HFFc6 (cell line): ENCODE measurements around the gene CAMKK2. TPM values are rescaled to one million over a fixed set of nuclear protein-coding genes. Genes with fewer than 3 reads are reported as not detected.

Experiments
- DNase-seq: peaks from one replicate; pipeline ENCODE4 v3.0.0-alpha.2; 2018
- H3K27ac Mint-ChIP-seq: 2 replicates; pipeline ENCODE4 v1.8.0; 2020; ENCODE audit warnings: mild to moderate bottlenecking, mixed read lengths
- H3K27me3 Mint-ChIP-seq: 2 replicates; pipeline ENCODE4 v1.8.0; 2021; ENCODE audit warnings: mild to moderate bottlenecking, moderate library complexity, mixed read lengths; ENCODE audit not compliant: insufficient read depth
- H3K36me3 Mint-ChIP-seq: 2 replicates; pipeline ENCODE4 v1.8.0; 2021; ENCODE audit warnings: low read depth, mixed read lengths
- H3K4me1 Mint-ChIP-seq: 2 replicates; pipeline ENCODE4 v1.8.0; 2020; ENCODE audit warnings: low read depth, mixed read lengths
- H3K4me3 Mint-ChIP-seq: 2 replicates; pipeline ENCODE4 v1.8.0; 2020; ENCODE audit warnings: mild to moderate bottlenecking, moderate library complexity, mixed read lengths
- H3K9me3 Mint-ChIP-seq: 2 replicates; pipeline ENCODE4 v1.8.0; 2020; ENCODE audit warnings: mild to moderate bottlenecking, mixed read lengths
- total RNA-seq, 6 experiments: library from RNA; stranded (reverse); fragmentation: NEBNext Ultra II Directional; extraction: Animal tissue kit (Norgen Biotek cat#: 25700); gene quantifications; 2 replicates in 1 of 6; 3 replicates in 5 of 6; pipeline ENCODE4 v1.2.3, GENCODE V29; 2021
- TF ChIP-seq, protein P1 (sequence below): fragments of 200-600 bp; sonication (generic); IDR thresholded peaks from 2 replicates; pipeline ENCODE4 v1.5.0; 2021; ENCODE audit warnings: antibody characterized with exemption, mild to moderate bottlenecking

The CAMKK2 gene
- total RNA-seq, 6 experiments from 2014 or later = 27.8 to 35.3 (median 31.1) TPM

DNA sequence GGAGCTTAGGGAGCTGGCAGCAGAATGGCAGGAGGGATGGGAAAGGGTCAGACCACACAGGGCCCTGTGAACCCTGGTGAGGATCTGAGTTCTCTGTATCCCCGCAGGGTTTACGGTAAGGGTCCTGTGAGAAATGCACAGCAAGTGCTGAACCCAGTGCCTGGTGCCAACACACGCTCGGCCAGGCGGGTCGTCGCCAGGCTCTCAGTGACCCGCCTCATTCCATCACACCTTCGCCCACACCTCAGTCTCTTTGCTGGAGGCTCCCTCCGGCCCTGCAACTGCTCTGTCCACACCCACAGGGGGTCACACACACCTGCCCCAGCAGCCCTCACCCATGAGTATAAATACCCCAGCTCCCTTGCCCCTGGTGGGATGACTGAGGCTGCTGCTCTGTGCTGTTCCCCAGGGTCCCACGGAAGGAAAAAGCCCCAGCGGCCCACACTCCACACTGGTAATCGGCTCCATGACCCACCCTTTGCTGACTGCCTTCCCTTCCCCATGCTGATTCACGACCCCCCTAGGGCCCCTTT, 23.1 kb downstream of the CAMKK2 start:
- no peak overlapping the region for H3K27ac Mint-ChIP-seq
- DNase-seq = no peak
- no peaks in the 10 kb centered on the region for H3K9me3 Mint-ChIP-seq
- TF ChIP-seq, protein P1, sequence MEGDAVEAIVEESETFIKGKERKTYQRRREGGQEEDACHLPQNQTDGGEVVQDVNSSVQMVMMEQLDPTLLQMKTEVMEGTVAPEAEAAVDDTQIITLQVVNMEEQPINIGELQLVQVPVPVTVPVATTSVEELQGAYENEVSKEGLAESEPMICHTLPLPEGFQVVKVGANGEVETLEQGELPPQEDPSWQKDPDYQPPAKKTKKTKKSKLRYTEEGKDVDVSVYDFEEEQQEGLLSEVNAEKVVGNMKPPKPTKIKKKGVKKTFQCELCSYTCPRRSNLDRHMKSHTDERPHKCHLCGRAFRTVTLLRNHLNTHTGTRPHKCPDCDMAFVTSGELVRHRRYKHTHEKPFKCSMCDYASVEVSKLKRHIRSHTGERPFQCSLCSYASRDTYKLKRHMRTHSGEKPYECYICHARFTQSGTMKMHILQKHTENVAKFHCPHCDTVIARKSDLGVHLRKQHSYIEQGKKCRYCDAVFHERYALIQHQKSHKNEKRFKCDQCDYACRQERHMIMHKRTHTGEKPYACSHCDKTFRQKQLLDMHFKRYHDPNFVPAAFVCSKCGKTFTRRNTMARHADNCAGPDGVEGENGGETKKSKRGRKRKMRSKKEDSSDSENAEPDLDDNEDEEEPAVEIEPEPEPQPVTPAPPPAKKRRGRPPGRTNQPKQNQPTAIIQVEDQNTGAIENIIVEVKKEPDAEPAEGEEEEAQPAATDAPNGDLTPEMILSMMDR = no peak
- H3K4me3 Mint-ChIP-seq = no peak overlapping the region
- H3K27me3 Mint-ChIP-seq = no peaks in the 10 kb centered on the region; the same call in 1 of the 2 replicates
- H3K4me1 Mint-ChIP-seq = peaks cover 10% of the 10 kb centered on the region
- peaks cover 17% of the 10 kb centered on the region for H3K36me3 Mint-ChIP-seq

DNA sequence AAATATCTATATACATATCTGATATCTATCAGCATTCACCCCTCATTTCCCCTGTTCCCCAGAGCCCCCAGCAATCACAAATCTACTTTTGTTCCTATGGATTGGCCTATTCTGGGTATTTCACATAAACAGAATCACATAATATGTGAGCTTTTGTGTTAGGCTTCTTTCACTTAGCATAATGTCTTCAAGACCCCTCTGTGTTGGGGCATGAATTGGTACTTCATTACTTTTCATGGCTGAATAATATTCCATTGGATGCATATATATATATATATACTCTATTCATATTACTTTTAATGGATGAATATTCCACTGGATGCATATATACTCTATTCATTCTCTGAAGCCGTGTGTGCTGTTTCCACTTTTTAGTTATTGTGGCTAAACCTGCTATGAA, 28.7 kb downstream of the CAMKK2 start:
- H3K9me3 Mint-ChIP-seq = no peaks in the 10 kb centered on the region
- H3K4me3 Mint-ChIP-seq = no peak overlapping the region
- TF ChIP-seq, protein P1 = no peak
- H3K36me3 Mint-ChIP-seq = peaks cover 19% of the 10 kb centered on the region
- DNase-seq = no peak
- H3K27me3 Mint-ChIP-seq = no peaks in the 10 kb centered on the region
- no peak overlapping the region for H3K27ac Mint-ChIP-seq
- no peaks in the 10 kb centered on the region for H3K4me1 Mint-ChIP-seq

DNA sequence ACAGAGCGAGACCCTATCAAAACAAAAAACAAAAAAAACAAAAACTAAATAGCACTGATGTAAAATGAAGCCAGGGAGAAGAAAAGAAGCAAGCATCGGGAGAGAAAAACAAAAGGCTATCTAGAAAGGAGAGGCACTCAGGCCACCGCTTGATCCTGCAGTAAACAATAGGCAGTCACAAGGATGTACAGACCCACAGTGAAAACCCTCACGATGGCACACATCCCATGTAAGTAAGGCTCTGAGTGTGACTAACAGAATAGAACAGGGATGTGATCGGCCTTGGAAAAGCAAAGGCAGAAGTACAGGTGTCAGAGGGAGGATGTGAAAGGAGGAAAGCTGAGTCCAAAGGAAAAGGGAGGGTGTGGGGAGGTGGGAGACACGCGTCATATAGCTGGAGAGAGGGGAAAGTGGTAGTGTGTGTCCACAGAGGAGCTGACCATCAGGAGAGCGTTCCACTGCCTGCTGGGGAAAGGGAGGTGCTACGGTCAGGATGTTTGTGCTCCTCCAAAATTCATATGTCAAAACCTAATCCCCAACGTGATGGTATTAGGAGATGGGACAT, 31.5 kb downstream of the CAMKK2 start:
- Mint-ChIP-seq H3K9me3 (no peaks in the 10 kb centered on the region), H3K4me1 (no peaks in the 10 kb centered on the region), H3K4me3 (no peak overlapping the region), H3K27me3 (no peaks in the 10 kb centered on the region), H3K36me3 (peaks cover 30% of the 10 kb centered on the region), H3K27ac (no peak overlapping the region; the same call in 1 of the 2 replicates)
- TF ChIP-seq, protein P1 = no peak
- no peak for DNase-seq

DNA sequence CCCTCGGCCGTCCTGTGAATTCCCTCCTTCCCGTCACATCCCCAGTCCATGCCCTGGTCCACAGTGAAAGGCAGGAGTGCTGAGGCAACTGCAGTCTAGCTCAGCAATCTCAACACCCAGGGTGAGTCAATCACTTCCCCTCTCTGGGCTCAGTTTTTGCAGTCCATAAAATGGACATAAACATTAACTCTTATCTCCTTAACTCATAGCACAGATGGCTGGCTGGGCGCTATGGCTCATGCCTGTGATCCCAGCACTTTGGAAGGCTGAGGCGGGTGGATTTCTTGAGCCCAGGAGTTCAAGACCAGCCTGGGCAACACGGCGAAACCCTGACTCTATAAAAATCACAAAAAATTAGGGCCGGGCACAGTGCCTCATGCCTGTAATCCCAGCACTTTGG, 32.4 kb downstream of the CAMKK2 start:
- Mint-ChIP-seq H3K4me3 (no peak overlapping the region), H3K36me3 (peaks cover 28% of the 10 kb centered on the region), H3K27ac (no peak overlapping the region), H3K4me1 (no peaks in the 10 kb centered on the region), H3K9me3 (no peaks in the 10 kb centered on the region), H3K27me3 (no peaks in the 10 kb centered on the region)
- no peak for DNase-seq
- TF ChIP-seq, protein P1 = no peak

DNA sequence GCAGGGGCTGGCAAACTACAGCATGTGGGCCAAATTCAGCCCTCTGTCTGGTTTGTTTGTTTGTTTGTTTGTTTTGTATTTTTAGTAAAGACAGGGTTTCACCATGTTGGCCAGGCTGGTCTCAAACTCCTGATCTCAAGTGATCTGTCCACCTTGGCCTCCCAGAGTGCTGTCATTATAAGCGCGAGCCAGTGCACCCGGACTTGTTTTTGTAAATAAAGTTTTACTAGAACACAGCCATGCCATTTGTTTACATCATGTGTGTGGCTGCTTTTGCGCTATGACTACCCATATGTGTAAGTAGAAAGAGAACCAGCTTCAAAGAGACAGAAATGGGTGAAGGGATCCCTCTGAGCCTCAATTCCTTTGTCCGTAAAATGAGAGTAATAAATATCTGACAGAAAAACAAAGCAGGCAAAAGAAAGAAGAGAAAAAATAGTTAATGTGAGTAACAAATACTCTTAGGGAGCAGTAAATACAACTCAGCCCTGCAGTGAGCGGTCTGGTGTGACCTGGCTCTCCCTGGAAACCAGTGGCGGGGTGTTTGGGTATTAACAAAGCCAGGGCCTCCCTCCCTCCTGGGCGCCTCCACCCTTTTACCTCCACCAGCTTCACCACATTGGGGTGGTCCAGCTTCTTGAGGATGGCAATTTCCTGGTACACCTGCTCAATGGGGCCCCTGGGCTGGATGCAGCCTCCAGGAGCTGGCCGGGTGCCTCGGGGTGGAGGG, 33.1 kb downstream of the CAMKK2 start:
- Mint-ChIP-seq H3K9me3 (no peaks in the 10 kb centered on the region), H3K4me1 (no peaks in the 10 kb centered on the region), H3K4me3 (no peak overlapping the region), H3K36me3 (peaks cover 28% of the 10 kb centered on the region), H3K27ac (no peak overlapping the region), H3K27me3 (no peaks in the 10 kb centered on the region)
- TF ChIP-seq, protein P1 = no peak
- no peak for DNase-seq
